Caco-2 (cell line): Measurements from ENCODE around the gene BANP. TPM values are rescaled to one million over a fixed set of nuclear protein-coding genes. Genes with fewer than 3 reads are reported as not detected.

Source experiments
- BruUV-seq: library from RNA; stranded (reverse); fragments of 400-500 nt; replicated peaks from 2 replicates; lab custom pipeline; 2021; lab: Mats Ljungman, UMichigan
- CTCF ChIA-PET: fragments of 300-600 bp; sonication (Branson Sonifier 250); formaldehyde crosslinking; loops from one replicate; lab custom pipeline; 2022; ENCODE audit warnings: antibody characterized with exemption; lab: Charles Lee
- POLR2A ChIA-PET: fragments of 300-600 bp; sonication (Branson Sonifier 250); formaldehyde crosslinking; loops from one replicate; lab custom pipeline; 2022; ENCODE audit warnings: antibody characterized with exemption; lab: Charles Lee
- DNase-seq, 2 experiments: peaks; one replicate each; pipeline versions ENCODE4 v3.0.0 to v3.0.0-alpha.2; 2020 to 2022
- H3K27me3 ChIP-seq: replicated peaks from 2 replicates; pipeline ENCODE4 v1.6.0; 2011; ENCODE audit warnings: low read length; ENCODE audit not compliant: control insufficient read depth, insufficient read depth
- H3K36me3 ChIP-seq: 2 replicates; pipeline ENCODE4 v1.5.1; 2011; ENCODE audit warnings: low read length; ENCODE audit not compliant: control insufficient read depth, insufficient read depth
- H3K4me1 ChIP-seq: fragments of 250-450 bp; sonication (Bioruptor Pico); 2 replicates; pipeline ENCODE4 v1.5.1; 2020; ENCODE audit warnings: mild to moderate bottlenecking
- H3K4me3 ChIP-seq: 2 replicates; pipeline ENCODE4 v1.5.1; 2011; ENCODE audit warnings: low read depth, mild to moderate bottlenecking, control low read depth, low read length
- H3K9me3 ChIP-seq: fragments of 250-450 bp; sonication (Bioruptor Pico); 2 replicates; pipeline ENCODE4 v1.5.1; 2020; ENCODE audit warnings: mild to moderate bottlenecking, moderate library complexity
- H3K27ac Mint-ChIP-seq: one replicate; pipeline ENCODE4 v1.8.0; 2022; ENCODE audit warnings: mixed read lengths; ENCODE audit not compliant: unreplicated experiment
- H3K27me3 Mint-ChIP-seq: one replicate; pipeline ENCODE4 v1.8.0; 2022; ENCODE audit warnings: mixed read lengths; ENCODE audit not compliant: insufficient read depth, unreplicated experiment
- H3K36me3 Mint-ChIP-seq: one replicate; pipeline ENCODE4 v1.8.0; 2022; ENCODE audit warnings: mild to moderate bottlenecking, mixed read lengths; ENCODE audit not compliant: insufficient read depth, unreplicated experiment
- H3K4me1 Mint-ChIP-seq: one replicate; pipeline ENCODE4 v1.8.0; 2022; ENCODE audit warnings: low read depth, mixed read lengths; ENCODE audit not compliant: unreplicated experiment
- H3K4me3 Mint-ChIP-seq: one replicate; pipeline ENCODE4 v1.8.0; 2022; ENCODE audit warnings: mild to moderate bottlenecking, moderate library complexity, mixed read lengths; ENCODE audit not compliant: unreplicated experiment
- H3K9me3 Mint-ChIP-seq: one replicate; pipeline ENCODE4 v1.8.0; 2022; ENCODE audit warnings: mixed read lengths; ENCODE audit not compliant: unreplicated experiment
- intact Hi-C: fragments of 100-400 bp; cut with micrococcal nuclease; formaldehyde crosslinking; loops from one replicate; pipeline ENCODE4 v1.10.0; 2022; ENCODE audit not compliant: unreplicated experiment
- total RNA-seq: library from RNA; stranded (reverse); gene quantifications from 2 replicates; pipeline ENCODE4 v1.2.3, GENCODE V29; 2022
- TF ChIP-seq, protein P1 (sequence below), 2 experiments: fragments of 200-600 bp in 1 of 2; IDR thresholded peaks; 1 replicate in 1 of 2; 2 replicates in 1 of 2; pipeline versions ENCODE4 v1.5.1 to v1.8.0; 2011 to 2022; ENCODE audit warnings: antibody characterized with exemption in 1 of 2, control low read depth in 1 of 2, inconsistent platforms in 1 of 2, low read depth in 1 of 2, low read length in 1 of 2, mild to moderate bottlenecking in 1 of 2, moderate library complexity in 1 of 2; ENCODE audit not compliant: insufficient read depth in 1 of 2, severe bottlenecking in 1 of 2, unreplicated experiment in 1 of 2

Gene BANP
- total RNA-seq, 1 experiment from 2014 or later = 44.4 TPM

DNA sequence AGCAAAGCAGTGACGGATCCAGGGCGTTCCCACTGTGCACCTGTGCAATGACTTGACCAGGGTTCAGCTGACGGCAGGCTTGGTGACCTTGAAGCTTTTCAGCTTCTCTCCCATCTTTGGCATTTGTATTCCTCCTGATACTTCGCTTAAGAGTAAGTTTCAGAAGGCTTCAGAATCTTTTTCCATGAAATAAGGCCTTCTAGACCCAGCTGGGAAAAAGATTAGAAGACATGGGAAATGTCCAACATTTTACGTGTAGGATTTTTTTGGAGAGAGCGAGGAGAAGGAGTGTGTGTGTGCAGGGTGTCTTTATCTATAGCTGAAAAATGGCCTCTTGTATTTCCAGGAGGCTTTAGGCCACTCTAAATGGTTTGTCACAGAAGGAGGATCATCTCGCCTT is 104.1 kb downstream of the BANP start:
- Mint-ChIP-seq H3K4me1 (no peaks in the 10 kb centered on the region), H3K9me3 (no peaks in the 10 kb centered on the region), H3K27me3 (no peaks in the 10 kb centered on the region), H3K36me3 (peaks cover 6% of the 10 kb centered on the region), H3K4me3 (no peak overlapping the region), H3K27ac (no peak overlapping the region)
- intact Hi-C loops = no loop called here
- ChIA-PET CTCF (interaction anchor here (0.6 kb wide), 1 partner anchor 344 kb away, joined by 3 read pairs; no protein-coding TSS in a partner anchor), POLR2A (no interaction called here)
- H3K4me1 ChIP-seq = no peaks in the 10 kb centered on the region
- no peaks in the 10 kb centered on the region for H3K9me3 ChIP-seq
- no peak for DNase-seq
- H3K36me3 ChIP-seq = peaks cover 3% of the 10 kb centered on the region; the same call in 1 of the 2 replicates
- H3K27me3 ChIP-seq = no peaks in the 10 kb centered on the region
- TF ChIP-seq, protein P1, sequence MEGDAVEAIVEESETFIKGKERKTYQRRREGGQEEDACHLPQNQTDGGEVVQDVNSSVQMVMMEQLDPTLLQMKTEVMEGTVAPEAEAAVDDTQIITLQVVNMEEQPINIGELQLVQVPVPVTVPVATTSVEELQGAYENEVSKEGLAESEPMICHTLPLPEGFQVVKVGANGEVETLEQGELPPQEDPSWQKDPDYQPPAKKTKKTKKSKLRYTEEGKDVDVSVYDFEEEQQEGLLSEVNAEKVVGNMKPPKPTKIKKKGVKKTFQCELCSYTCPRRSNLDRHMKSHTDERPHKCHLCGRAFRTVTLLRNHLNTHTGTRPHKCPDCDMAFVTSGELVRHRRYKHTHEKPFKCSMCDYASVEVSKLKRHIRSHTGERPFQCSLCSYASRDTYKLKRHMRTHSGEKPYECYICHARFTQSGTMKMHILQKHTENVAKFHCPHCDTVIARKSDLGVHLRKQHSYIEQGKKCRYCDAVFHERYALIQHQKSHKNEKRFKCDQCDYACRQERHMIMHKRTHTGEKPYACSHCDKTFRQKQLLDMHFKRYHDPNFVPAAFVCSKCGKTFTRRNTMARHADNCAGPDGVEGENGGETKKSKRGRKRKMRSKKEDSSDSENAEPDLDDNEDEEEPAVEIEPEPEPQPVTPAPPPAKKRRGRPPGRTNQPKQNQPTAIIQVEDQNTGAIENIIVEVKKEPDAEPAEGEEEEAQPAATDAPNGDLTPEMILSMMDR (IDR thresholded peaks at IDR 0.05; ENCODE audit: insufficient read depth in 1 of 2, low read depth in 1 of 2, low read length in 1 of 2, severe bottlenecking in 1 of 2, unreplicated experiment in 1 of 2) = no peak
- BruUV-seq = no TSS peak
- no peak overlapping the region for H3K4me3 ChIP-seq

DNA sequence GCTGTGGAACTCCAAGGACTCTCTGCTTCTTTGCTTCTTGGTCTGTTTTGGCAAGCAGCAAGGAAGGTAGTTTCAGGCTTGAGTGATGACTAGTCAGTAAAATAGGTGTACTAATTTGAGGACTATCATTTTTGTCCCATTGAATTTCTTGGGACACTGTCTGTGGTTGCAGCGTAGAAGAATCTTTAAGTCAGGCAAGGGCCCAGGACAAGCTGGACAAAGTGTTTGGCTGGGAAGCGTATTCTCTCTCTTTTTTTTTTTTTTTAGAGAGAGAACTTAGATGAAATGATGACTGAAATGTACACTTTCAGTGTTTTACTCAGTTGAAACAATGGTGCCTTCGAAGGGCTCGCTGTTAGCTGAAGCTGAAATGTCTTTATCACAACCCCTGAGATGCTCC is 105.0 kb downstream of the BANP start:
- peaks cover 3% of the 10 kb centered on the region; the same call in 1 of the 2 replicates for H3K36me3 ChIP-seq
- H3K27me3 ChIP-seq = no peaks in the 10 kb centered on the region
- Mint-ChIP-seq H3K4me3 (no peak overlapping the region), H3K27me3 (no peaks in the 10 kb centered on the region), H3K36me3 (peaks cover 6% of the 10 kb centered on the region), H3K27ac (no peak overlapping the region), H3K4me1 (no peaks in the 10 kb centered on the region), H3K9me3 (no peaks in the 10 kb centered on the region)
- no peaks in the 10 kb centered on the region for H3K4me1 ChIP-seq
- BruUV-seq = no TSS peak
- TF ChIP-seq, protein P1 (IDR thresholded peaks at IDR 0.05; ENCODE audit: insufficient read depth in 1 of 2, low read depth in 1 of 2, low read length in 1 of 2, severe bottlenecking in 1 of 2, unreplicated experiment in 1 of 2) = no peak
- DNase-seq = no peak
- H3K4me3 ChIP-seq = no peak overlapping the region
- ChIA-PET CTCF (interaction anchor here (0.7 kb wide), 1 partner anchor 125 kb away, joined by 3 read pairs; no protein-coding TSS in a partner anchor), POLR2A (no interaction called here)
- intact Hi-C loops = no loop called here
- no peaks in the 10 kb centered on the region for H3K9me3 ChIP-seq

DNA sequence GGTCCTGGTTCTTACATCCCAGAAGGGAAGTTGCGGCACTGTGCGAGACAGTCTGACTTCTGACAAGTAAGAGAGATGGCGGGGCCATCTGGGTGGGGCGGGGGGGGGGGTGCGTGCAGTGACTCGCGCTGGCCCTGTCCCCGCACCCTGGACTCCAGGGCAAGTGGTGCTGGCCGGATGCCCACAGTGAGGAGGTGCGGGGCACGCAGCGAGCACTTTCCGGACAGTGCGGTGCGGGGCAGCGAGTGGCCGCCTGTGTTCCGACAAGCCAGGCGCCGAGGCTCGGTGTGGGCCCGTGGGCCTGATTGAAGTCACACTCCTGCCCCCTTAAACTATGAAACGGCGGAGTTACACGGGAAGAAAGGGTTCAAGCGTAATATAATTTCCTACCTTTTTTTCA is 106.4 kb downstream of the BANP start:
- BruUV-seq = no TSS peak
- POLR2A ChIA-PET = no interaction called here
- no peaks in the 10 kb centered on the region for H3K9me3 Mint-ChIP-seq
- peak in 1 of 2 experiments; percentile 14 for DNase-seq
- peaks cover 2% of the 10 kb centered on the region; the same call in 1 of the 2 replicates for H3K36me3 ChIP-seq
- H3K4me3 ChIP-seq = no peak overlapping the region
- no peaks in the 10 kb centered on the region for H3K27me3 Mint-ChIP-seq
- no peaks in the 10 kb centered on the region for H3K4me1 ChIP-seq
- no peak overlapping the region for H3K27ac Mint-ChIP-seq
- CTCF ChIA-PET = no interaction called here
- H3K36me3 Mint-ChIP-seq = peaks cover 6% of the 10 kb centered on the region
- TF ChIP-seq, protein P1 (IDR thresholded peaks at IDR 0.05; ENCODE audit: insufficient read depth in 1 of 2, low read depth in 1 of 2, low read length in 1 of 2, severe bottlenecking in 1 of 2, unreplicated experiment in 1 of 2) = no peak
- H3K4me1 Mint-ChIP-seq = no peaks in the 10 kb centered on the region
- H3K27me3 ChIP-seq = no peaks in the 10 kb centered on the region
- no peaks in the 10 kb centered on the region for H3K9me3 ChIP-seq
- intact Hi-C loops = no loop called here
- no peak overlapping the region for H3K4me3 Mint-ChIP-seq
